ENCODE data around the gene PTPRS. TPM values are rescaled to one million over a fixed set of nuclear protein-coding genes. Genes with fewer than 3 reads are reported as not detected.

PTPRS gene
- total RNA-seq, 1 experiment from 2014 or later, result 15.0 TPM

DNA sequence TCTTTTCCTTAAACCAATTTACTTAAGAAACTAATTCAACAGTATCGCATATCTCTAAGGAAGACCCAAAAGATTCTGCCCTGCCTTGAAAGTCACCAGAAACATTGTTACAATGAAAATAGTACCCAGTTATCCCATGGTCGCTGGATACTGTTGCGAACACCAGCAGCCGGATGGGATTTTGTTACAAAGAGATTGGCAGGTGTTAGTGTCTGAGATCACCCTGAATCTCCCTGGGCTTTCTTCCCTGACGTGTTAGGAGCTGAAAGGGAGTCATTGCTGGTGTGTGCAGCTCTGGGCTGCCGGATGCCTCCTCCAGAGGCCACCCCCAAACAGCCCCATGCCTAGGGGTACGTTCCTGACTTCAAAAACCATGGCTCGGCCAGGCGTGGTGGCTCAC lies 38.2 kb downstream of the PTPRS start:
- ChIA-PET CTCF (interaction anchor here (0.6 to 1.0 kb wide), 2 partner anchors 52 to 201 kb away, joined by 3 read pairs; no protein-coding TSS in a partner anchor), POLR2A (no interaction called here)
- TF ChIP-seq, protein P1, sequence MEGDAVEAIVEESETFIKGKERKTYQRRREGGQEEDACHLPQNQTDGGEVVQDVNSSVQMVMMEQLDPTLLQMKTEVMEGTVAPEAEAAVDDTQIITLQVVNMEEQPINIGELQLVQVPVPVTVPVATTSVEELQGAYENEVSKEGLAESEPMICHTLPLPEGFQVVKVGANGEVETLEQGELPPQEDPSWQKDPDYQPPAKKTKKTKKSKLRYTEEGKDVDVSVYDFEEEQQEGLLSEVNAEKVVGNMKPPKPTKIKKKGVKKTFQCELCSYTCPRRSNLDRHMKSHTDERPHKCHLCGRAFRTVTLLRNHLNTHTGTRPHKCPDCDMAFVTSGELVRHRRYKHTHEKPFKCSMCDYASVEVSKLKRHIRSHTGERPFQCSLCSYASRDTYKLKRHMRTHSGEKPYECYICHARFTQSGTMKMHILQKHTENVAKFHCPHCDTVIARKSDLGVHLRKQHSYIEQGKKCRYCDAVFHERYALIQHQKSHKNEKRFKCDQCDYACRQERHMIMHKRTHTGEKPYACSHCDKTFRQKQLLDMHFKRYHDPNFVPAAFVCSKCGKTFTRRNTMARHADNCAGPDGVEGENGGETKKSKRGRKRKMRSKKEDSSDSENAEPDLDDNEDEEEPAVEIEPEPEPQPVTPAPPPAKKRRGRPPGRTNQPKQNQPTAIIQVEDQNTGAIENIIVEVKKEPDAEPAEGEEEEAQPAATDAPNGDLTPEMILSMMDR (IDR thresholded peaks at IDR 0.05; ENCODE audit: unreplicated experiment), result no peak
- H3K27me3 Mint-ChIP-seq (ENCODE audit: insufficient read depth, unreplicated experiment), result peaks cover 26% of the 10 kb centered on the region
- intact Hi-C loops (cut with micrococcal nuclease), result no loop called here
- no peak for DNase-seq (ENCODE audit: unreplicated experiment)
- H3K9me3 Mint-ChIP-seq (ENCODE audit: unreplicated experiment), result no peaks in the 10 kb centered on the region
- peaks cover 11% of the 10 kb centered on the region for H3K4me1 Mint-ChIP-seq (ENCODE audit: insufficient read depth, unreplicated experiment)
- no peaks in the 10 kb centered on the region for H3K36me3 Mint-ChIP-seq (ENCODE audit: insufficient read depth, unreplicated experiment)
- H3K4me3 Mint-ChIP-seq (ENCODE audit: unreplicated experiment), result no peak overlapping the region
- BruUV-seq (replicated peaks), result no TSS peak
- no peak overlapping the region for H3K27ac Mint-ChIP-seq (ENCODE audit: low read depth, unreplicated experiment)

DNA sequence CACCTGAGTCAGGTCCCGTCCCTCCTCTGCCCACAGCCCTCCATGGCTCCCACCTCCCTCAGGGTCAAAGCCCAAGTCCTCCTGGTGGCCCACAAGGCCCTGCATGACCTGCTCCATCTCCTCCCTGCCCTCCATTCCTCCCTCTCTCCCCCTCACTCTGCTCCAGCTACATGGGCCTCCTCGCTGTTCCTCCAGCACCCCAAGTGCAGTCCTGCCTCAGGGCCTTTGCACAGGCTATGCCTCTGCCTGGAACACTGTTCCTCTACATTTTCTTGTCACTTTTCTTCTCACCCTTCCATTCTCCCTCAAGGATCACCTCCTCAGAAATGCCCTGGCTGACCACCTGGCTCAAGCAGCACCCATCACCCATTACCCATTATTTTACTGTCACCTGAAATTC lies 41.5 kb downstream of the PTPRS start:
- peak overlapping the region; percentile 75 for H3K27ac Mint-ChIP-seq (ENCODE audit: low read depth, unreplicated experiment)
- no TSS peak for BruUV-seq (replicated peaks)
- H3K27me3 Mint-ChIP-seq (ENCODE audit: insufficient read depth, unreplicated experiment), result peaks cover 17% of the 10 kb centered on the region
- intact Hi-C loops (cut with micrococcal nuclease), result no loop called here
- no peak for DNase-seq (ENCODE audit: unreplicated experiment)
- CTCF ChIA-PET, result interaction anchor here (0.7 kb wide), 1 partner anchor 221 kb away, joined by 3 read pairs; no protein-coding TSS in a partner anchor
- TF ChIP-seq, protein P1 (IDR thresholded peaks at IDR 0.05; ENCODE audit: unreplicated experiment), result no peak
- H3K4me1 Mint-ChIP-seq (ENCODE audit: insufficient read depth, unreplicated experiment), result peaks cover 11% of the 10 kb centered on the region
- no peaks in the 10 kb centered on the region for H3K36me3 Mint-ChIP-seq (ENCODE audit: insufficient read depth, unreplicated experiment)
- H3K9me3 Mint-ChIP-seq (ENCODE audit: unreplicated experiment), result no peaks in the 10 kb centered on the region
- no peak overlapping the region for H3K4me3 Mint-ChIP-seq (ENCODE audit: unreplicated experiment)
- POLR2A ChIA-PET, result no interaction called here

DNA sequence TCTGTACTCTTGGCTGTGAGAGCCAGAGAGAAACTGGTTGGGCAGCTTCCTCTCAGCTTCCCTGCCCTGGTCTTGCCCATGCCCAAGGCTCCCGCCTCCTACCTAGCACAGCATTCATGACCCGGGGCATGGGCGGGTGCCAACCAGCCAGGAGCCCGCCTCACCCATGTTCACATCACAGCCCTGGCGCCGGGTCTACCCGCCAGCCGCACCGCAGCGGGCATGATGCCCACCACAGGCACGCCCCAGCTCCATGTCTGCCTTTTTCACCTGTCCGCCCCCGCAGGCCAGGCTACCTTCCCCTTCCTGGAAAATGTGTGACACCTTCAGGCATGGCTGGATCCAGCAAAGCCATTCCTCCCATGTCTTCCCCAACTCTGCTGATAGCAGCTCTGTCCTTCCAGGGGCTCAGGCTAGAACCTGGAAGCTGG lies 42.1 kb downstream of the PTPRS start:
- peak overlapping the region; percentile 75 for H3K27ac Mint-ChIP-seq (ENCODE audit: low read depth, unreplicated experiment)
- DNase-seq (ENCODE audit: unreplicated experiment), result peak; percentile 65
- peaks cover 15% of the 10 kb centered on the region for H3K27me3 Mint-ChIP-seq (ENCODE audit: insufficient read depth, unreplicated experiment)

DNA sequence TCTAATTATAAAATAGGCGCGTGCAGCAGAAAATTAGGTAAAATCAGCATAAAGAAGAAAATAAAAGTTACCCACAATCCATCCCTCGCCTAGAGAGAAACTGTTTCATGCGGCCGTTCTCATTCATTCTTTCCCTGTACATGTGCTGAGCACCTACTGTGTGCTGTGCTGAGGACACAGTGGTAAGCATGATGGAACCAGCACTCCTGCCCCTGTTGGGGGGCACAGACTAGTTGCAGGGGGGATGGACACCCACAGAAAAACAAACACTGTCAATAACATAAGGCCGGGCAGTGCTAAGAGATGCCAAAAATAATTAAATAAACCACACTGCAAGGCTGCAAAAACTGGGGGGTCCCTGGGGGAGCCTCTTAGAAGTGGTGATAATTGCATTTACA lies 43.3 kb downstream of the PTPRS start:
- H3K9me3 Mint-ChIP-seq (ENCODE audit: unreplicated experiment), result no peaks in the 10 kb centered on the region
- peaks cover 11% of the 10 kb centered on the region for H3K4me1 Mint-ChIP-seq (ENCODE audit: insufficient read depth, unreplicated experiment)
- no peak overlapping the region for H3K4me3 Mint-ChIP-seq (ENCODE audit: unreplicated experiment)
- TF ChIP-seq, protein P1 (IDR thresholded peaks at IDR 0.05; ENCODE audit: unreplicated experiment), result no peak
- ChIA-PET CTCF (no interaction called here), POLR2A (no interaction called here)
- intact Hi-C loops (cut with micrococcal nuclease), result no loop called here
- H3K27me3 Mint-ChIP-seq (ENCODE audit: insufficient read depth, unreplicated experiment), result peaks cover 15% of the 10 kb centered on the region
- H3K36me3 Mint-ChIP-seq (ENCODE audit: insufficient read depth, unreplicated experiment), result no peaks in the 10 kb centered on the region
- H3K27ac Mint-ChIP-seq (ENCODE audit: low read depth, unreplicated experiment), result no peak overlapping the region
- BruUV-seq (replicated peaks), result no TSS peak
- no peak for DNase-seq (ENCODE audit: unreplicated experiment)

More for the DNA sequence above, 42.1 kb downstream of the PTPRS start:
- no peak overlapping the region for H3K4me3 Mint-ChIP-seq (ENCODE audit: unreplicated experiment)
- ChIA-PET POLR2A (no interaction called here), CTCF (no interaction called here)
- no peaks in the 10 kb centered on the region for H3K36me3 Mint-ChIP-seq (ENCODE audit: insufficient read depth, unreplicated experiment)
- H3K9me3 Mint-ChIP-seq (ENCODE audit: unreplicated experiment), result no peaks in the 10 kb centered on the region
- intact Hi-C loops (cut with micrococcal nuclease), result no loop called here
- no TSS peak for BruUV-seq (replicated peaks)
- TF ChIP-seq, protein P1 (IDR thresholded peaks at IDR 0.05; ENCODE audit: unreplicated experiment), result no peak
- peaks cover 11% of the 10 kb centered on the region for H3K4me1 Mint-ChIP-seq (ENCODE audit: insufficient read depth, unreplicated experiment)

Data from MCF 10A (cell line).